Small intestine (tissue), 7 donors: ENCODE results near the gene APCDD1. TPM values are rescaled to one million over a fixed set of nuclear protein-coding genes. Genes with fewer than 3 reads are reported as not detected.

Experiments
- DNase-seq, 2 donors: peaks; one replicate each; pipeline versions ENCODE4 v3.0.0 to v3.0.0-alpha.2; 2013
- FAIRE-seq: peaks from 2 replicates; lab custom pipeline; 2012; peaks lifted over from hg19 to GRCh38; lab: Jason Lieb, UNC
- H3K27ac ChIP-seq, 3 donors: one replicate each; pipeline ENCODE4 v1.5.1; 2013; ENCODE audit warnings: low read length in 2 of 3, mild to moderate bottlenecking in 2 of 3, control low read depth in 1 of 3, inconsistent platforms in 1 of 3, low read depth in 1 of 3, moderate library complexity in 1 of 3
- H3K27me3 ChIP-seq, 3 donors: one replicate each; pipeline ENCODE4 v1.6.1; 2013; ENCODE audit warnings: low read length in 3 of 3, inconsistent platforms in 1 of 3; ENCODE audit not compliant: control insufficient read depth in 3 of 3, insufficient read depth in 3 of 3
- H3K36me3 ChIP-seq, 3 donors: one replicate each; pipeline ENCODE4 v1.6.1; 2013; ENCODE audit warnings: low read length in 3 of 3, inconsistent platforms in 1 of 3, low read depth in 1 of 3, mild to moderate bottlenecking in 1 of 3, moderate library complexity in 1 of 3; ENCODE audit not compliant: control insufficient read depth in 3 of 3, insufficient read depth in 2 of 3
- H3K4me1 ChIP-seq, 3 donors: one replicate each; pipeline ENCODE4 v1.6.1; 2013; ENCODE audit warnings: low read length in 2 of 3, inconsistent platforms in 1 of 3, low read depth in 1 of 3, mild to moderate bottlenecking in 1 of 3, moderate library complexity in 1 of 3; ENCODE audit not compliant: control insufficient read depth in 3 of 3, insufficient read depth in 2 of 3
- H3K4me3 ChIP-seq, 3 donors: one replicate each; pipeline ENCODE4 v1.5.1; 2013; ENCODE audit warnings: low read length in 3 of 3, control low read depth in 1 of 3, inconsistent platforms in 1 of 3, low read depth in 1 of 3, mild to moderate bottlenecking in 1 of 3, moderate library complexity in 1 of 3
- H3K9me3 ChIP-seq, 2 donors: one replicate each; pipeline ENCODE4 v1.6.1; 2013; ENCODE audit warnings: low read depth in 1 of 2, low read length in 1 of 2; ENCODE audit not compliant: control insufficient read depth in 2 of 2, insufficient read depth in 1 of 2
- WGBS, 3 donors: extraction: QIAGEN DNeasy Blood & Tissue Kit; methylation state at CpG; one replicate each; pipeline ENCODE4 v1.1.7; 2013; 5-methylcytosine and 5-hydroxymethylcytosine counted together
- polyA plus RNA-seq, 4 donors: library from polyadenylated mRNA; stranded (reverse) in 3 of 4; unstranded in 1 of 4; fragments of 200-250 nt in 3 of 4; fragments of 120-200 nt in 1 of 4; gene quantifications; one replicate each; pipeline versions ENCODE4 v1.2.1 to v1.2.3, GENCODE V29; 2013
- donor health status: healthy with polysubstance abuse.
- donor health status: control.
- donor health status: control.
- donor health status: Bipolar disorder and iron deficiency.
- donor health status: healthy.

The APCDD1 gene
- polyA plus RNA-seq, 4 donors = 0.67 to 21.6 (median 5.0) TPM

- FAIRE-seq = no peak
- no peaks in the 10 kb centered on the region for H3K4me1 ChIP-seq
- DNase-seq = no peak
- peaks cover 0 to 4% (median 0%) of the 10 kb centered on the region in 3 donors for H3K36me3 ChIP-seq
- H3K27ac ChIP-seq = no peak overlapping the region
- WGBS, 3 donors = 90 to 96% (median 93%) methylated on average over 9 to 11 of the region's 11 CpGs
- H3K27me3 ChIP-seq = no peaks in the 10 kb centered on the region
- H3K9me3 ChIP-seq = no peaks in the 10 kb centered on the region
- no peak overlapping the region for H3K4me3 ChIP-seq
Observed at GRCh38 chr18:10482363-10482984, 28.0 kb downstream of the APCDD1 start.

DNA sequence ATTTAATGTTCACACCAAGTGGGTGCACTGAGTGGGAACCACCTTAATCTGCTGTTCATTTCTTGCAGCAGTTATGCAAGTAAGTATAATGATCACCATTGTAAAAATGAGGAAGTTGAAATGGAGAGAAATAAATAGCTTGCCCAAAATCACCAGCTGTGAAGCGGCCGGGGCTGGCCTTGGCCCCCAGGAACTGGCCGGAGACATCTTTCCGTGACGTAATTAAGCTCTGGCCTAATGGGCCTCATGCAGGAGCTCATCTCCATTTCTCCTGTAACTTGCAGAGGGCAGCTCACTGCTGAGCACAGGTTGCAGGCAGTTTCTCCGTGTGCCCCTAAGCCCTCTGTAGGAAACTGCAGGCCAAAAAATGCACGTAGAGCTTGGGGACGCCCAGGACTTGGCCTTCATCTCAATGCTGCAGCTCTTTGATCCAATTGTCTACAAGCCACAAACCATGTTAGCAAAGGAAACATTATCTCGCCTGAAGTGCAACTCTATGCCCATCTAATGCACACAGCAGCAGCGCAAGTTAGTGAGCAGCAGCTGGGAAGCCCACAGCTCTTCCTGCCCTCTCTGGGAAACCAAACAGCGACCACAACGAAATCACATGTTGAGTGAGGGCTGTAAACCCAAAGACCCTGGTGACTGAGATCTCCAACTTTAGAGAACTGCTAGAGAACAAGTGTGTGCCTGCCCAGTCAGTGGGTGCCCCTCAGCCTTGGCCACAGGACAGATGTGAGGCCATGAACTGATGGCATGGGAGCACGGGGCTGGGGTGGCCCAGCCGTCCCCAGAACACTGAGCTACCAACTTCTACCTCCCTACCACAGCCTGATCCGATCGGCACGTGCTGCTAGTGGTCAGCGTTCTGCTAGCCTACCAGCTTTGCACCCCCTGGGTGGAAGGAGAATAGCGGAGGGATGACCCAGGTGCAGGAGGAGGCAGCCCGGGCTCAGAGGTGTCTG, 28.8 kb downstream of the APCDD1 start:
- no peak overlapping the region for H3K4me3 ChIP-seq
- no peaks in the 10 kb centered on the region for H3K9me3 ChIP-seq
- H3K4me1 ChIP-seq = no peaks in the 10 kb centered on the region
- no peak for DNase-seq
- H3K36me3 ChIP-seq = peaks cover 0 to 2% (median 0%) of the 10 kb centered on the region in 3 donors
- 72 to 87% (median 73%) methylated on average over 20 of the region's 20 CpGs for WGBS, 3 donors
- no peaks in the 10 kb centered on the region for H3K27me3 ChIP-seq
- FAIRE-seq = no peak
- no peak overlapping the region for H3K27ac ChIP-seq

- FAIRE-seq (no peak), DNase-seq (no peak)
- H3K9me3 ChIP-seq = no peaks in the 10 kb centered on the region
- no peaks in the 10 kb centered on the region for H3K27me3 ChIP-seq
- no peak overlapping the region for H3K4me3 ChIP-seq
- H3K4me1 ChIP-seq = no peaks in the 10 kb centered on the region
- no peak overlapping the region for H3K27ac ChIP-seq
- H3K36me3 ChIP-seq = no peaks in the 10 kb centered on the region
- WGBS, 3 donors = 92 to 96% (median 94%) methylated on average over 20 of the region's 20 CpGs
Observed at GRCh38 chr18:10485475-10485874, 31.0 kb downstream of the APCDD1 start.

DNA sequence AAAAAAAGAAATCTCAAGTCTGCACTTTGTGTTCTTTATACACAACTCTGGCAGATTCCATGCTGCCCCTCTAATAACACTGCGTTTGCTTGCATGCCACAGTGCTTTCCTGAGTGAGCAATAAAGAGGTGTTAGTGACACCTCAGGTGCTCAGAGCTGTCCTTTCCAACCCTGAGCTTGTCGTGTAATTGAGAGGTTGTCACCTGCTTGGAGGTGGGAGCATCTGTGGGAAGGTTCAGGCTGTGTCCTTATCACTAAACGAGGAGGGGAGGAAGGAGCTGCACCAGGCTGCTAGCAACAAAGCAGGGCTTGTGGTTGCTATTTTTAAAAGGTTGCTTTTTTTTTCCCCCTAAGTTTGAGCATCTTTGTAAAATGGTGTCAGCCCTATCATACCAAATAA, 31.9 kb downstream of the APCDD1 start:
- H3K4me1 ChIP-seq = no peaks in the 10 kb centered on the region
- H3K27me3 ChIP-seq = no peaks in the 10 kb centered on the region
- H3K27ac ChIP-seq = no peak overlapping the region
- 41 to 53% (median 51%) methylated on average over 3 of the region's 3 CpGs for whole genome bisulfite sequencing, 3 donors
- no peak overlapping the region for H3K4me3 ChIP-seq
- no peaks in the 10 kb centered on the region for H3K9me3 ChIP-seq
- no peaks in the 10 kb centered on the region for H3K36me3 ChIP-seq
- DNase-seq = no peak
- no peak for FAIRE-seq

GRCh38 chr18:10487154-10487553, 32.7 kb downstream of the APCDD1 start:
- WGBS, 3 donors = 82 to 86% (median 83%) methylated on average over 6 of the region's 6 CpGs
- no peak for FAIRE-seq
- no peaks in the 10 kb centered on the region for H3K9me3 ChIP-seq

DNA sequence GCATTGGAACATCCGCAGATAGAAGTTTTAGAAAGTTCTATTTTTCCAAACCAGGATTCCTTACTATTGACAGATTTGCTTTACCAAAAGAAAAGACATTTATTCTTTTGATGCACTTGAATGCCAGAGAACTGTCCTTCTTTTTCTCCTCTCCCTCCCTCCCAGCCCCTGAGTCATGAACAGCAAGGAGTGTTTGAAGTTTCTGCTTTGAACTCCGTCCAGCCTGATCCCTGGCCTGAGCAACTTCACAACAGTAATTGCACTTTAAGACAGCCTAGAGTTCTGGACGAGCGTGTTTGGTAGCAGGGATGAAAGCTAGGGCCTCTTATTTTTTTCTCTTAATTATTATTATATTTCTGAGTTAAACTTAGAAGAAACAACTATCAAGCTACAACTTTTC, 33.6 kb downstream of the APCDD1 start:
- 56 to 75% (median 72%) methylated on average over 4 of the region's 4 CpGs for WGBS, 3 donors
- no peaks in the 10 kb centered on the region for H3K4me1 ChIP-seq
- no peaks in the 10 kb centered on the region for H3K36me3 ChIP-seq
- no peaks in the 10 kb centered on the region for H3K9me3 ChIP-seq
- no peak overlapping the region for H3K4me3 ChIP-seq
- no peak overlapping the region for H3K27ac ChIP-seq
- H3K27me3 ChIP-seq = no peaks in the 10 kb centered on the region
- FAIRE-seq (no peak), DNase-seq (no peak)

More at GRCh38 chr18:10487154-10487553, 32.7 kb downstream of the APCDD1 start:
- no peaks in the 10 kb centered on the region for H3K36me3 ChIP-seq
- H3K4me1 ChIP-seq = no peaks in the 10 kb centered on the region
- no peak overlapping the region for H3K4me3 ChIP-seq
- no peaks in the 10 kb centered on the region for H3K27me3 ChIP-seq
- no peak overlapping the region for H3K27ac ChIP-seq
- DNase-seq = no peak

DNA sequence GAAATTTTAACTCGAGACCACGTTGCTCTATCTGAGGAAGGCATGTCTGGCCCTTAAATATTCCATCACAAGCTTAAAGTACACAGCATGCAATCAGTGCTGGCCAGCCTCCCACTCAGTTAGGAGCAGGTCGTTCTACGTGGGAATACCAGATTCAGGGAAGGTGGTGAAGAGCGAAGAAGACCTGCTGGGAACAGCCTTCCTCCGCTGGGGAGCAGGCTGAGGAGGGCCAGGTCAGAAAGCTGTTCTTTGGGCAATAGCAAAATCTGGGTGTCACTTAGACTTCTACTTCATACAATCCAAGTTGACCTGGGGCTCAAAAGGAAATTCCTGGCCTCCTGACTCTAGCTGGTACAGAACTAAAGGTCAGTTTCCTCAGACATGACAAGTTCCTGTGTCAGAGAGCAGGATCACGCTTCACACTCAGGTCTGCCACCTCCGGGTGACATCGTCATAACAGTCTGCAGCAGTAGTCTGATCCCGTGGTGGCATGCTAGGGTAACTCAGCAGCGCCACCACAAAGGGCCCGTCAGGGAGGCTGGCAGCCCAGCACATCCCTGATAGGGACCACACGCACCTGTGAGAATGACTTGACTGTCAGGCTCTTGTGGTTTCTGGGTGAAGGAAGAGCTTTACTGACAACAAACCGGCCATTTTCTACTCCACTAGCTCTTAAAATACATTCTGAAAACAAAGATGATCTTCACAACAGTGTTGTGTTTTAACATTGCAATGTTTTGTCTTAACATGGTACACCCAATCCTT, 36.1 kb downstream of the APCDD1 start:
- Histone ChIP-seq H3K27me3 (no peaks in the 10 kb centered on the region), H3K9me3 (no peaks in the 10 kb centered on the region), H3K4me3 (no peak overlapping the region), H3K27ac (no peak overlapping the region), H3K4me1 (no peaks in the 10 kb centered on the region), H3K36me3 (no peaks in the 10 kb centered on the region)
- peak; percentile 27 to 58 for DNase-seq
- 57 to 68% (median 58%) methylated on average over 14 of the region's 14 CpGs for WGBS, 3 donors
- FAIRE-seq = no peak

DNA sequence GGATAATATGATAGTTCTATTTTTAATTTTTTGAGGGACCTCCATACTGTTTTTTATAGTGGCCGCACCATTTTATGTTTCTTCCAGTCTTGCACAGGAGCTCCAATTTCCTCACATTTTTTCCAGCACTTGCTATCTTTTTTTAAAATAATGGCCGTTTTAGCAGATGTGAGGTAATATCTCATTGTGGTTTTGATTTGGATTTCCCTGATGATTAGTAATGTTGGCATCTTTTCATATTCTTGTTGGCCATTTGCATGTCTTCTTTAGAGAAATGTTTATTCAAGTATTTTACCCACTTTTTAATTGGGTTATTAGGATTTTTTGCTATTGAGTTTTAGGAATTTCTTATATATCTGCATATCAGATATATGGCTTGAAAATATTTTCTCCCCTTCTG, 41.5 kb downstream of the APCDD1 start:
- DNase-seq = no peak
- Histone ChIP-seq H3K9me3 (no peaks in the 10 kb centered on the region), H3K4me1 (no peaks in the 10 kb centered on the region), H3K27ac (no peak overlapping the region), H3K36me3 (no peaks in the 10 kb centered on the region), H3K4me3 (no peak overlapping the region), H3K27me3 (no peaks in the 10 kb centered on the region)
- 79 to 84% (median 80%) methylated on average over 2 of the region's 2 CpGs for WGBS, 3 donors
- FAIRE-seq = no peak
